Hematopoietic multipotent progenitor cell treated with erythropoietin and hydrocortisone succinate and interleukin-3 and kit ligand, for 17 days (in vitro differentiated cells): ENCODE measurements around the gene GPC6.

Experiments
- DNase-seq: peaks from one replicate; pipeline ENCODE4 v3.0.0-alpha.2; 2015; ENCODE audit warnings: low spot score

The GPC6 gene

GRCh38 chr13:93577105-93577504, 350.5 kb downstream of the GPC6 start:
- no peak for DNase-seq

GRCh38 chr13:93589788-93590187, 363.2 kb downstream of the GPC6 start:
- DNase-seq: no peak

- no peak for DNase-seq
These were observed 376.4 kb downstream of the GPC6 start for GRCh38 chr13:93603043-93603442.

GRCh38 chr13:93614776-93615175, 388.2 kb downstream of the GPC6 start:
- DNase-seq: no peak

- no peak for DNase-seq
These were observed 393.7 kb downstream of the GPC6 start for GRCh38 chr13:93620181-93620765.

GRCh38 chr13:93621051-93621450, 394.4 kb downstream of the GPC6 start:
- no peak for DNase-seq

- DNase-seq: no peak
These were observed 395.4 kb downstream of the GPC6 start for GRCh38 chr13:93621966-93622365.

- DNase-seq: no peak
These were observed 397.7 kb downstream of the GPC6 start for GRCh38 chr13:93624311-93624777.

GRCh38 chr13:93625536-93625935, 398.9 kb downstream of the GPC6 start:
- DNase-seq: no peak

- DNase-seq: no peak
These were observed 401.7 kb downstream of the GPC6 start for GRCh38 chr13:93628136-93628797.

GRCh38 chr13:93635616-93636032, 409.0 kb downstream of the GPC6 start:
- DNase-seq: no peak

- no peak for DNase-seq
These were observed 411.2 kb downstream of the GPC6 start for GRCh38 chr13:93637852-93638251.

GRCh38 chr13:93640452-93640851, 413.8 kb downstream of the GPC6 start:
- no peak for DNase-seq

GRCh38 chr13:93646245-93646644, 419.6 kb downstream of the GPC6 start:
- DNase-seq: no peak

- DNase-seq: no peak
These were observed 422.9 kb downstream of the GPC6 start for GRCh38 chr13:93649496-93649895.

GRCh38 chr13:93653776-93654175, 427.2 kb downstream of the GPC6 start:
- no peak for DNase-seq

- no peak for DNase-seq
These were observed 428.5 kb downstream of the GPC6 start for GRCh38 chr13:93655154-93655553.

- no peak for DNase-seq
These were observed 433.9 kb downstream of the GPC6 start for GRCh38 chr13:93660391-93661063.

GRCh38 chr13:93670866-93671265, 444.3 kb downstream of the GPC6 start:
- DNase-seq: no peak

GRCh38 chr13:93672996-93673395, 446.4 kb downstream of the GPC6 start:
- DNase-seq: no peak

GRCh38 chr13:93673885-93674284, 447.3 kb downstream of the GPC6 start:
- no peak for DNase-seq

GRCh38 chr13:93674337-93674755, 447.7 kb downstream of the GPC6 start:
- DNase-seq: no peak

GRCh38 chr13:93680329-93680728, 453.7 kb downstream of the GPC6 start:
- DNase-seq: no peak
